GM21447 (cell line): Measurements from ENCODE around the gene FMNL2.

Source experiments
- ATAC-seq: cut with Tn5 transposase; IDR thresholded peaks from one replicate; pipeline ENCODE4 v1.9.1; 2021; ENCODE audit not compliant: unreplicated experiment

Gene FMNL2

GRCh38 chr2:152423684-152424083 lies 88.7 kb downstream of the FMNL2 start:
- ATAC-seq = no peak

DNA sequence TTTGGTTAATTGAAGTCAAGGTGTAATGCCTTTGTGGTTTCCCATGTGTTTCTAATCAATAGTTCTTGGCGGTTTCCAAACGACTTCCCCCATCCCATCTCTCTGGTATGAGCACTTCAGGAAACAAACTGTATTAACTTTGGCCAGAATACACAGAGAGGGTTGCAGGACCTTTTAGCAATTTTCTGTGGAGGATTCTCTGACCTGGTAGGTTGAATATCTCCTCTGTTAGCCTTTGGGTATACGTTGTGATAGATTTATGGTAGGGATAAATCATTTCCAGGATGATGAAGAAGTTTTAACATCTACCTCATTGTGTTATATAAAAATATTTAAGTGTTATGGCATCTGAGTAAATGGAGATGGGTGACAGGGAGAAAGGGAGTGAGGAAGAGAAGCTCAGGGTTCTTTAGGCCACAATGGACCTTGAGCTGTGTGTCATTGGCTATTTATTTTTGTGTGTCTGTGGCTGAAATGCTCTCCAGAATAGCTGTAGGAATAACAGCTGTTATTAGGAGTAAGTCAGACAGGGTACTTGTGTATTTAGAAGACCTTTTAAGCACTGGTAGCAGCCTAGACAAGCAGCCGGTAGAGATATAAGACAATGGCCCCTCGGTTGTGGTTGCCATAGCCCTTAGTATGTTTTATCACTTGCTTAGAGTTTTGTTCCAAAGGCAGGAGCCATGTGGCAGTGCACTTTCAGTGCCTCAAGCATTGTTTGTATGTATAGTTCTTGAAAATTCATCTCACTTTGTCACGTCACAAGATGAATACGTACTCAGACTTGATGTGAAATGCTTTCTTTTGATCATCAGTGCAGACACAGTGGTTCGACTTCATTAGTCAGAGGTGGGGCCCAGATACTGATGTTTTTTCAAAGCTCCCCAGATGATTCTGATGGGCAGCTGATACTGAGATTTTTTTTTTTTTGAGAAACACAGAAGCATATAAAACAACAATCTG lies 91.1 kb downstream of the FMNL2 start:
- no peak for ATAC-seq

GRCh38 chr2:152426801-152427200 lies 91.8 kb downstream of the FMNL2 start:
- no peak for ATAC-seq

- ATAC-seq = no peak
Observed at GRCh38 chr2:152427902-152428301, 92.9 kb downstream of the FMNL2 start.

DNA sequence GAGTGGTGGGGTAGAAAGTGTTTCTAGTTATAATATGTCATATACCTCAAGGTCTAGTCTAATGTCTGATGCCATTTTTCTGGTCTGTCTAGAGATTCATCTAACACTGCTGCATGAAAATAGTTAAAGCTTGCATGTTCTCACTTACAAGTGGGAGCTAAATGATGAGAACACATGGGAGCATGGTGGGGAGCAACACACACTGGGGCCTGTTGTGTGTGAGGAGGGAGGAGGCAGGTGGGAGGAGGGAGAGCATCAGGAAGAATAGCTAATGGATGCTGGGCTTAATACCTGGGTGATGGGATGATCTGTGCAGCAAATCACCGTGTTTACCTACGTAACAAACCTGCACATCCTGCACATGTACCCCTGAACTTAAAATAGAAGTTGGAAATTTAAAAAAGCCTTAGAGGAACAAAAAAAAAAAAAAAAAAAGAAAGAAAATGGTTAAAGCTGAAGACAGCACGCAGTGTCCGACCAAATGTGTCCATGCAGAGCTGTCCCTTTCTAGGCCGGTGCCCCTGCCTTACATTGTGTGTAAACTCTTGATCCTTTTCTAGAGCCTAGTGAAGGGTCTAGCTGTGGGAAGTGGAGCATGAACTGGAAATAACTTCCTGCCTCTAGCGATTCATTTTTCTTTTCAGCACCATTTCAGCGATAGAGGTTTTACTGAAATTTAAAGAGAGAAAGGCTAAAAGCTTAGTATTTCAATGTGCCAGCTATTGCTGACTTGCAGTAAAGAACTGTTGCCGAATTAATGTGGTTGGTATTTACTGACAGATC lies 94.0 kb downstream of the FMNL2 start:
- ATAC-seq = no peak

GRCh38 chr2:152430876-152431275 lies 95.9 kb downstream of the FMNL2 start:
- ATAC-seq = no peak

DNA sequence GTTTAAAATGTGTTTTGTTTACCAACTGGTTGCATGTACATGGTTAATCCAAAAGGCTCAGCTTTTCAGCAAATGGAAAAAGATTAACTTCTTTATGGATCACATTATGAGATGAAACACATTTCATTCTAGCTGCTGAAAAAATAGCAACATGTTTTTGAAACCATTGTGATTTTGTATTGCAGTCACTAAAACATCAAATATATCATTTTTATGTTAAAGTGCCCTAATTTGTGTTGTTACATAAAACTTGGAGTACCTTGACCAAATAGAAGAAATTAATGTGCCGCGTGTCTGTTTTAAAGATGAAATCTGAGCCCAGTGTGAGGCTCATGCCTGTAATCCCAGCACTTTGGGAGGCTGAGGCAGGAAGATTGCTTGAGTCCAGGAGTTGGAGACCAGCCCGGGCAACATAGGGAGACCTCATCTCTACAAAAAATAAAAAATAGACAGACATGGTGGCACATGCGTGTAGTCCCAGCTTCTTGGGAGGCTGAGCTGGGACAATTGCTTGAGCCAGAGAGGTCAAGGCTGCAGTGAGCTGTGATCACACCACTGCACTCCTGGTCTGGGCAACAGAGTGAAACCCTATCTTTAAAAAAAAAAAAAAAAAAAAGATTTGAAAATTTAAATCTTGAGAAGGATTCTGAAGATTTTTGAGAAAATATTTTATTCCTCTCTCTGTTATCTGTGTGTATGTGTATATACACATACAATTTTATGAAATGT lies 96.6 kb downstream of the FMNL2 start:
- no peak for ATAC-seq

GRCh38 chr2:152432206-152432653 lies 97.3 kb downstream of the FMNL2 start:
- ATAC-seq = no peak

- ATAC-seq = no peak
Observed at GRCh38 chr2:152432765-152433164, 97.8 kb downstream of the FMNL2 start.

DNA sequence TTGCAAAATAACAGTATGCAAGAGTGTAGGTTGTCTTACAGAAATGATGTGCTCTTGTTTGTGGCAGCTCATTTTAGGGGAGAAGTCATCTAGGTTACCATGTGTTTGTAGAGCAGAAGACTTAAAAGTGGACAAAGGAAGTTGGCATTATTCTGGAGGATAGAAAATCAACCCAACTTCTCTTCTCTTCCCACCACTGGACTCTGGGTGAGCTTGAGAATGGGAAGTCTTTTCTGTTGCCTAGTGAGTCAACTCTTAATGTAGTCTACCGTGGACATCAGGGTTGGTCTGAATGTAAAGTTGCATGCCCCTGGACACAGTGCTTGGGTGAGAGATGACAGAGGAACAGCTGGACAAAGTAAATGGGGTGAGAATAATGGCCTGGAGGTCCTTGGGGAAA lies 98.3 kb downstream of the FMNL2 start:
- no peak for ATAC-seq

GRCh38 chr2:152433791-152434190 lies 98.8 kb downstream of the FMNL2 start:
- no peak for ATAC-seq

GRCh38 chr2:152434395-152435182 lies 99.6 kb downstream of the FMNL2 start:
- no peak for ATAC-seq

DNA sequence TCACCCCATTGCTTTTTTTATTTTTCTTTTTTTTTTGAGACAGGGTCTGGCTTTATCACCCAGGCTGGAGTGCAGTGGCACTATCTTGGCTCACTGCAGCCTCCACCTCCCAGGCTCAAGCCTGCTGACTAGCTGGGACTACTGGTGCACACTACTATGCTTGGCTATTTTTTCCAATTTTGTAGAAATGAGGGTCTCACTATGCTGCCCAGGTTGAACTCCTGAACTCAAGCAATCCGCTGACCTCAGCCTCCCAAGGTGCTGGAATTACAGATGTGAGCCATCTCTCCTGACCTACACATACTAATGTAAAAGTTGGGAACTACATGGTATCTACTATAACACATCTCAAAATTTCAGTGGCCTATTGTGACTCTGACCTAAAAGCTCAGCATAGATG lies 101.2 kb downstream of the FMNL2 start:
- ATAC-seq = no peak

- no peak for ATAC-seq
Observed at GRCh38 chr2:152437276-152438108, 102.5 kb downstream of the FMNL2 start.

DNA sequence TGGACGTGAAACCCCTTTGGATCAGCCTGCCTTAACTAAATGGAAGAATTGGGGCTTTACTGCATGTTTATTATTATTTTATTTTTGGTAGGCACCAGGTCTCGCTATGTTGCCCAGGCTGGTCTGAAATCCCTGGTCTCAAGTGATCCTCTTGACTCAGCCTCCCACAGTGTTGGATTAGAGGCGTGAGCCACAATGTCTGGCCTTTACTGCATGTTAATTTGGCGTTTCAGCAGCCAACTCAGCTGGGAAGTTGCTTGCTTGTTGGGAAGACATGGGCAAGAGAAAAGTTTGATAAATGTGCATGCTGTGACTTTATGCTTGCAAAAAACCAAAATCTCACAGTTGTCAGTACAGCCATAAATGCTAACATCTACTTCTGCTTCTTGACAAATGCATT lies 105.1 kb downstream of the FMNL2 start:
- no peak for ATAC-seq

GRCh38 chr2:152440460-152440859 lies 105.5 kb downstream of the FMNL2 start:
- ATAC-seq = no peak

DNA sequence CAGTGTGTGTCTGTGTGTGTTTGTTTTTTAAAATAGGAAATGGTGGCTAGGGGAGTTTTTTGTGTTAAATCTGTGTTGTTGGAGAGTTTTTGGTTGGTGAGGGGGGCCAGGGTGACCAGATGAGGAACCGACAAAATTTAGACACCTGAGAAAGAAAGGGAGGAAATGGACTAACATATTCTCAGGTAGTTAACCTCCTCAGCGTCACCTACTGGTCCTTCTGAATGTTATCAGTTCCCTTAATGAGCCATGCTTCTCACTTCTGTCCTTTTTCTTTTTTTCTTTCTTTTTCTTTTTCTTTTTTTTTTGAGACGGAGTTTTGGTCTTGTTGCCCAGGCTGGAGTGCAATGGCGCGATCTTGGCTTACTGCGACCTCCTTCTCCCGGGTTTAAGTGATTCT lies 107.0 kb downstream of the FMNL2 start:
- ATAC-seq = no peak

DNA sequence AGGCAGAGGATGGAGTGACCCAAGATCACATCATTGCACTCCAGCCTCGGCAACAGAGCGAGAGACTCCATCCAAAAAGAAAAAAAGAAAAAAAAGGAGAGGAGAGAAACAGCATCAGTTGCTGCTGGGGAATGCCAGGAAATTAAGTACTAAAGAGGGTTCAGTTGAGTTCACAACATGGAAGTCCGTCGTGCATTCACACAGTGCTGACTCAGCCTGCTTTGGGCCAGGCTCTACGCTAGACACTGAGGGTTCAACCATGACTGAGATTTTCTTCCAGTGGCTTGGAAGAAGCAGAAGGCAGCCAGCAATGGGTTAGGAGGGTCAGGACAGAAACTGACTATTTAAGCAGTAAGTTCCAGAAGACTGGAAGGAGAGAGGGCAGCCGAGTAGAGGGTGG lies 108.8 kb downstream of the FMNL2 start:
- no peak for ATAC-seq

GRCh38 chr2:152444448-152444847 lies 109.5 kb downstream of the FMNL2 start:
- ATAC-seq = no peak

- ATAC-seq = no peak
Observed at GRCh38 chr2:152445375-152445774, 110.4 kb downstream of the FMNL2 start.
